Stimulated activated CD4-positive, alpha-beta T cell treated with anti-CD3 and anti-CD28 coated beads, Interleukin-12 subunit alpha, Interleukin-12 subunit beta, amount 100 ng/mL, for 24 hours (primary cell): ENCODE data around the gene STMP1.

Experiments
- DNase-seq, 2 experiments: peaks; one replicate each; pipeline ENCODE4 v3.0.0-alpha.2; 2020; ENCODE audit warnings: low read depth in 2 of 2

The STMP1 gene

DNA sequence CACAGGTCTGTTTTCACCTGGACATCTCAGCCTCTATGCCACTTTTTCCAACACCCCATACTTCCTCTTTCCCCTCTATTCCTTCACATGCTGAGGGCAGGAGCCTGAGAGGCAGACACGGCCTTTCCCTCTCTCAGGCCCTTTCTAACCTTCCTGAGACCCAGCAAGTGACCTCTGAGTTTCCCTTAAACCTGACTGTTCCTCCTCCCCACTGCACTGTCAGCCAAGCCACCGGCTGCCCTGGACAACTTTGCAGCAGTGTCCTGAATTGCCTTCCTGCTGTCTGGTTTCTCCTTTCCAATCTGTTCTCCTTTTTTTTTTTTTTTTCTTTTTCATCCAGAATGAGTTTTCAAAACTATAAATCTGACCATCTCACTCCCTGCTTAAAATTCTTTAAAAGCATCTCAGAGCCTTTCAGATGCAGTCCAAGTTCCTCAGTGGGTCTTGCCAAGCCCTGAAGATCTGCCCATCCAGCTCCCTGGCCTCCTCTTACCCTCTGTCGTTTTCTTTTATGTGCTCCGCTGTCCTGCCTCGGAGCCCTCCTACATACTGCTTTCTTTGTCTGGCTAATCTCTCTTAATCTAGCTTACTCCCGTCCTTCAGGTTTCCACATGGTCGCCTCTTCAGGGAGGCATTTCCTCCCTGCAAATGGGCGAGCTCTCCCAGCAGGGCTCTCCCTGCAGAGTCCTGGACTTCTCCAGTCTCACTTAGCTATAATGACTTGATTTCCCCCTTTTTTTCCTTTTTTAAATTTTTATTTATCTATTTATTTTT is 35.1 kb downstream of the STMP1 start:
- DNase-seq: no peak

DNA sequence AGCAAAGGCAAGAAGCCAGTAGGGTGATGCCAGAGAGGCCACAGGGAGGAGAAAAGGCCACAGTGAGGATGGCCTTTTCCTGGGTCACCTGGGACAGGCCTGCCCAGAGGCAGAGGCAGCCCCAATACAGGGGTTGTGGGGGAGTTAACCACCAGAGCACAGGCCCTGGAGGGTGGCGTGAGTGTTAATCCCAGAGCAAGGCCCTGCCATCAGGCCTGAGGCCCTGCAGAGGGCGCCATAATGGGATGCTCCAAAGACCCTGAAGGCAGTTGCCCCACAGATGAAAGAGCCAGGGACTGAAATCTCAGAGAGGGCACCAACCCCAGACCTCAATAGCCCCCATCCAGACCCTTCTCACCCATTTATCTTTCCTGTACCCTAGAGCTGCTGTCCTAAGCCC is 41.8 kb downstream of the STMP1 start:
- no peak for DNase-seq

DNA sequence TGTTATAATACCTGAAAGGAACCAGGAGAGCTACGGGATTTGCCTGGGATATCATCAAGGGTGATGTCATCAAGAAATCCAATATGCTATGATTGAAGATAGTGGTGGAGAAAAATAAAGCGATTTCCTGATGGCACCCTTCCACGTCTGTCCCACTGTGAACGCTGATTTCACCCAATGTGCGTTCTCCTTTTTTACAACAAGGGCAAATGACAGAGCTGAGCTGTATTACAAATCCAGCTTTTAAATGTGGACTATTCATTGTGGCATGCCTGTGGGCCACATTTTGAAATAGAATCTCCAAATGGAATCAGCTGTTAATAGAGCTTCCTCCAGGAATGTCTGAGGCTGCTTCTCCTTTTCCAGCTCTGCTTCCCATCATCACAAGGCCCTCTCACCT is 42.4 kb downstream of the STMP1 start:
- DNase-seq: no peak

DNA sequence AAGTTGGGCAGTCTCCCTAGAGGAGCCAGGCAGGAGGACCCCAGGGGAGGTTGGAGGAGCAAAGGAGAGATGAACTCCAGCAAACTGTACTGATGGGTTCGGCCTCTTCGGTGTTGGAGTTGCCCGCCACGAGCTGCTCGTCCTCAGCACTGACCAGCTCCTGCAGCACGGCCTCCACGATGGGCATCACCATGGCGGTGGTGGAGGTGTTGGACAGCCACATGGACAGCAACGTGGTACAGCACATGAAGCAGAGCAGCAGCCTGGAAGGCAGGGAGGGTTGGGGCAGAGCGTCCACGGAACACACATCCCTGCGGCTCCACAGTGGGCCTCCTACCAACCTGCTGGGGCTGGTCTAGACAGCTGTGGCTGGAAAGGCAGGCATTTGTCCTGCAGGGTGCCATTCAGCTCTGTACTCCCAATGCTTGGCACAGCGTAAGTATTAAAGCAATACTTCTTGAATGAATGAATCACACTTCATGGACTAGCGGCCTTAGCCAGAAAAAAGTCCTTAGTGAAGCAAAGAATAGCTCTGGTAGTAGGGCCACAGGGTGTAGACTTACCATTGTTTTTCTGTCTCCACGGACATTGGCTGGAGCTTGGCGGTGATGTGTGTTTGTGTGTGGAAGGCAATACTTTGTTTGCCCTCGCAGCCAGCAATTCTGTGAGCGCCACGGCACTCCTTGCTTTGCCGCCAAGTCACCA is 43.9 kb downstream of the STMP1 start:
- DNase-seq: no peak

DNA sequence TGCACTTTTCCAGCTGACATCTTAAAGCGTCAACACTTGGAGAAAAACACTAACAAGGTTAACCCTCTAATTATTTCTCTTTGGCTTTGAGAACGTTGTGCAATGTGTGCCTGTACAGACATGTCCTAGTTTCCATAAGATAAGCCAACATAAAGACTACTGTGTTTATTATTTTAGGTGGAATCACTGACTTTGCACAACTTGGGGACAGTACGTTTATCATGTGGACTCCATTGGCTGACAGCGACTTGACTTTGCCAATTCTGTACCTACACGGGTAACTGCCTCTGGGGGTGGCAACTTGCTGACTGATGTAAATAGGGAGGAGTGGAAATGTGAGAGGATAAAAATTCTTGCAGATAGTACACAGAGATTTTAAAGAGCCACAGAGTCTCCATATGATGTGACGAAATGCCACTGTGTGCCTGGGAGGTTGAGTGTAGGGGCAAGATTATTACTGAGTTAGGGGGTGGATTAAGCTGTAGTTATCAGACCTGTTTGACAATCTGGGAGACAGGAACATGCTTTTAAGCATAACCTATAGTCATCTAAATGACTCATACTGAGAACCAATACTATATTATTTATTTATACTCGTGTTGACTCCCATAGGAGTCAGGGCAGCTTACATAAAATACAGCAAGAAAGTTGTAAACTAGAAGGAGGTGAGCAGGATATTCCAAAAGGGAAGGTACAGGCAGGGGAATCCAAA is 44.7 kb downstream of the STMP1 start:
- no peak for DNase-seq

DNA sequence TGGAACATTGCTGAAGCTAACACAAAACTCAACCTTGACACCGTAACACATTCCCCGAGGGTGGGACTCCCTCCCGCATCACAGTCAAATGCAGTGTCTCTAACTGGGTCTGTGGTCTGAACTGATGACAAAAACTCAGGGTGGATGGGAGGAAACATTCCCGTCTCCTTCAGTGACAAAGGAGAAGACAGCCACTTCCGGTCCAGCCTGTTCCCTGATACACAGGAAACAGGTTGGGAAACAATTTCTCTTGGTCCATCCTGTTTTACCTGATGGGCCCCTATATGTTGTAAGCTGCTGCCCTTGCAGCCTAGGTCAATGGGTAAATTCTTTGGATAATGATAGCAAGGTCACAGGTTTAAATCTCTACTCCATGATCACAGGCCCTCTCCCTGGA is 45.3 kb downstream of the STMP1 start:
- no peak for DNase-seq

DNA sequence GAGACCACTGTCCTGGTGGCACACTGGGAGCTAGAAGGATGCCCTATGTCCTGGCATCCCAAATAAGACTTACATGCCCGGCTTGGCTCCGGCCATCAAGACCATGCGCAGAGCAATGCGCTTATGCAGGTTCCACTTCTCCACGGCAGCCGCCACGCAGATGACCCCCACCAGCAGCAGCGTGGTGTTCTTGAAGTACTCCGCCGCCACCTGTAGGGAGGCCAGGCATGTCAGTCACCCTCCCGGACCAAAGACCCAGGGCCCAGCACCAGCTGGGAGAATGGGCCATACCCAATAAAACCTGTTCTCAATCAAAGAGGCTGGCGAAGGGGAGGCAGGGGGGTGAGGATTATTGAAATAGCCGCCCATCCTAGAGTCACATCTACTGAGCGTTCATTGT is 45.7 kb downstream of the STMP1 start:
- no peak for DNase-seq

DNA sequence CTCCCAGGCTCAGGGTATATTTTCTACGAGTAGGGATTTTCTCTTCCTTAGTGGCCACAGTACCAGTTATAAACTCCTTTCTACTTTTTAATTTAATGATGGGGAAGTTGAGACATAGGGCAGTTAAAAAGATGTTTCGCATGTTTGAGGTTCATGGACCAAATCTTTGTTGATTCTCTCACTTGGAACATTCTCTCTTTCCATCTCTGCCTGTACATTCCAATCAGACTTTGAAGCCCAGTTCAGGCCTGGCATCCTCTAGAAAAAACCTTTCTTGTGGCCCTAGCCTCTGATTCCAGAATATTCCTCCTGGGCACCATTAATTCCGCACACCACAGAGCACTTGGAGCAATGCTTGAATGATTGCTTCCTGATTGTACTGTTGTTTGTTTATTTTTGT is 47.2 kb downstream of the STMP1 start:
- DNase-seq: no peak

DNA sequence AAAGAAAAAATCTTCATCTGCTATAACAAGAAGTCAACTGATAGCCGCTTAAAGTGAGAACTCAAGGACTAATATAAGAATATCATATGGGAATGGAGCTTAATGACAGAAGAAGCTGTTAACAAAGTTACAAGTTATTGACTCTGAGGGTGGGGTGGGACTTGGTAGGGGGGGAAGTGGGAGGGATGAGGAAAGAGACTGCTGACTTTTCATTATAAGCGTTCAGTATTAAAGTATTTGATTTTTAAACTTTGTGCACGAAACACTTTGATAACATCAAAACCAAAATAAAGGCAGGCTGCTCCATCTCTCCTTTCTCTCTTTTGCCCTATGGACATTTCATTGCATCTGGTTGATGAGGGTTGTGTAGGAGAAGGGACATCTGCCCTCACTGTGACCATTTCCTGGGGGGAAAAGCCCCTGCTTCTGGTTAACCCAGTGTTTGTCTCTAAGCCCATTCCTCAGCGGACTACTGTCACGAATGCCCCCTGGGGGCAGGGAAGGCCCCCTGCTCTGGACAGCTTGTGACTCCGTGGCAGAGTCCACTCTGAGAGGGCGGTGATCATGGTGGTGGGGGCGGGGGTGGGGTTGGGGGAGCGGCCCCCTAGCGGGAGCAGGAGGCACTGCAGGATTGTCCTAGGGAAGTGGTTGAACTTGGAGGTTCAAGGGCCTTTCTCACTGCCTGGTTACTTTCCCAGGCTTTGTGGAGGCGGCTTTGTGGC is 48.3 kb downstream of the STMP1 start:
- no peak for DNase-seq

DNA sequence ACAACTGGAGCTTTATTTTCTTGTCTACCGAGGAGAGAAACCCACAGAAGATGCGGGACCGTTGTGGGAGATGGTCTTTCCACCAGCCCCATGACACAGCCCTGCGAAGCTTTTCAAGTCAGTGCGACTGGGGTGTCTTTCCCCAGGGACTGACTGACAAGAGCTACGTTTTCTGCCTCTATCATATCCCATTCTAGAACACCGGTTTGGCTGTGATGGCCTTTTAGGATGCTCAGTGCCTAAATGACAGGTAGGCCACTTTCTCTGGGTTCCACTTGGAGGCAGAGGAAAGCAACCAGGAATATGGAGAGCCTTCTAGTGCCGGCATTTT is 48.8 kb downstream of the STMP1 start:
- no peak for DNase-seq

DNA sequence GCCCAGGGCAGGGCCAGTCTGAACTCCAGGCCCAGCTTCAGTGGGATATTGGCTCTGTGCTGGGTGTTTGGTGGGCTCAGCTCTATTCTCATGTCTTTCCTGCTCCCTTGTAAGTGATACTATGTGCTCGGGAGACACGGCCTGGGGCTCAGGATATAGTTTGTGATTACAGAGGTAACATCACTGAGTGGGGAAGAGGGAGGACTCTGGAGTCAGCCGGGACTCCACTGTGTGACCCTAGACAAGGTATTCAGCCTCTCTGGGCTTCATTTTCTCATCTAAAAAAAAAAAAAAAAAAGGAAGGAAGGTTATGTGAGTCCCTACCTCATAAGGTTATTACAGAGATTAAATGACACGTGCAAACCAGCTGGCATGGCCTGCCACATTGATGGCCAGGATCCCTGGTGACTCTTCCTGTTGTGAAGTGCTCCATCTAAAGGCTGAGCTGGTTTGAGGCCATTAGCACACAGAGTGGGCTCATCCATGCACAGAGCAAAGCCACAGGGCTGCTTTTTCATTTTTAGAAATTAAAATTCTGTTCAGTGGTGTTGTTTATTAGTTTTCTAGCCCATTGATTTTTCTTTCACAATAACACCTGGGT is 50.0 kb downstream of the STMP1 start:
- no peak for DNase-seq

DNA sequence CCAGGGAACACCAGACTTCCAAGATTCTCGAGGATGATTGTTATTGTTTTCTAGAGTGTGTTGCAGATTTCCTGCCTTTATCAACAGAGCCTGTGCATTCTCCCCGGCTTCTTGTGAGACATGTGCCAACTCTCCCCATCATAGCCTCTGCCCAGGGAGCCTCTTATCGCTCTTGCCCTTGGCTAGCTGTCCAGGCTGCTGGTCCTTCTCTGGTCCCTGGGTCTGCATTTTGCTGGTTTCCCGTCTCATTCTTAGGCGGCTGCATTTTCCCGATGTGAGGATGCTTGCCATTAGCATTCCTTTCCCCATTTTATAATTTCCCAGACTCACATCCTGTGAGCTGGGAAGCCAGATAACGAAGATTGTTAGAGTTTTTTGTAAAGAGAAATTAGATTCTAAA is 50.5 kb downstream of the STMP1 start:
- no peak for DNase-seq

DNA sequence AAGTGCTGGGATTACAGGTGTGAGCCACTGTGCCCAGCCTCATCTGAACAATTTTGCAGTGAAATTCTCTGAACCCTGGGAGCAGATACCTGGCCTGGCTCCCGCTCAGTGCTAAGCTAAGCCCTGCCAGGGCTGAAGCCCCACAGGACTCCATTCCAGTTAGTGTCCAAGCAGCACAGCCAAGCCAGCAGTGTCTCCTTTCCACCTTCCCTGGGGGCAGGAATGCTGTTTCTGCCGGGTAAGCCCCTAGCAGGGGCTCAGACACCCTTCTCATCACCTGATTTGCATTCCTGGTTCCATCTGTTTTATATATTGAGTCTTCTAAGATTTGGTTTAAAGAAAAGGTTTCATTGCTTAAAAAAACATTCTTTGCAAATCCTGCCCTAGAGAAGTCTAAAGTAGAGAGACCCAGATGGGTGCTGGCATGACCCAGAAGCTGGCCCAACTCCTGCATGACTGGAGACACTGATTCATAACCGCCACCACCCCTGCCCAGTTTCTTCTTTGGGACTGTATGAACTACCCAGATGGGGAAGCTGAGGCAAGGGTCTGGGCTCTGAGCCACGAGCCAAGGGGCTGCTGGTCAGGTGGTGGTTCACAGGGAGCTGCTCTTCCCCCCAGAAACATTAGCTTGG is 51.6 kb downstream of the STMP1 start:
- DNase-seq: no peak

DNA sequence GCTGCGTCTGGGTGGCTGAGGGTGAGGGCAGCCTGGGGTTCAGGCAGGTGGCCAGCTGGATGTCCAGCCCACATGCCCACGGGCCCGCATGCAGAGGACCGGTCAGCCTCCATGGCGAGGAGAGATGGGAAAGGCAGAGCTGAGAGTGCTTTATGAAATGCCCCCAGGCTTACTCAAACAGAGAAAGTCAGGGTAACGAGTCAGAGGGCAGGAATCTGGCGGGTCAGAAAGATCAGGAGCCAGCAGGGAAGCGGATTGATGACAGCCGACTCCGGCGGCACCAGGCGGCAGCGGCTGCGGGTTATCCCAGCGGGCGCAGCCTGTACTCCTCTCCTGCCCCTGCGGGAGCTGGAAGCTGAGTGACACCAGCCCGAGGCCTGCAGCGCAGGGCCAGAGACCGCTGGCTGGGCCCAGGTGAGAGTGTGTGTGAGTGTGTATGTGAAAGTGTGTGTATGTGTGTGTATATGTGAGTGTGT is 52.3 kb downstream of the STMP1 start:
- DNase-seq: no peak

DNA sequence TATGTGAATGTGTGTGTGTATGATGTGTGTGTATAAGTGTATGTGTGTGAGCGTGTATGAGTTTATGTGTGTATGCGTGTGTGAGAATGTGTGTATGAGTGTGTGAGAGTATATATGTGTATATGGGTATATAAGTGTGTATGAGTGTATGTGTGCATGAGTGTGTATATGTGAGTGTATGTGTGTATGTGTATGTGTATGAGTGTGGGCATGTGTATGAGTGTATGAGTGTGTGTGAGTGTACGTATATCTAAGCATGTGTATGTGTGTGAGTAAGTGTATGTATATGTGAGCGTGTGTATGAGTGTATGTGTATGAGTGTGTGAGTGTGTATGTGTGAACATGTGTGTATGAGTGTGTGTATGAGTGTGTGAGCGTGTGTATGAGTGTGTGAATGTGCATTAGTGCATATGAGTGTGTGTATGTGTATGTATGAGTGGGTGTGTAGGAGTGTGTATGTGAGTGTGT is 52.8 kb downstream of the STMP1 start:
- no peak for DNase-seq

DNA sequence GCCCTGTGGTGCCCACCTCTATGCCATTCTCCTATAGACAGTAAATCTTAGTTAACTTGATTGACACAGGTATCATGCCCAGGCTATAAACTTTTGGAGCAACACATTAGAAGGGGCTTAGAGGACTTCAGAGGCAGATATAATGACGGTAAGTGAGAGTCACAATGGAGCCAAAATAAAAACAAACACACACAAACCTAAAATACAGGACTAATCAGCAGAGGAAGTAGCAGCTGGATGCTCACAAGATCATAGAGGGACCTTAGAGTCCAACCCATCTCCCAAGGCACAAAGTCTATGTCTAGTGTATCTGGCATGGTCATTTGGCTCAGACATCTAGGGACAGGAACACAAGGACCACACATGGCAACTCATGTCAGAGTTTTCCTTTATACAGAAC is 53.4 kb downstream of the STMP1 start:
- DNase-seq: no peak

DNA sequence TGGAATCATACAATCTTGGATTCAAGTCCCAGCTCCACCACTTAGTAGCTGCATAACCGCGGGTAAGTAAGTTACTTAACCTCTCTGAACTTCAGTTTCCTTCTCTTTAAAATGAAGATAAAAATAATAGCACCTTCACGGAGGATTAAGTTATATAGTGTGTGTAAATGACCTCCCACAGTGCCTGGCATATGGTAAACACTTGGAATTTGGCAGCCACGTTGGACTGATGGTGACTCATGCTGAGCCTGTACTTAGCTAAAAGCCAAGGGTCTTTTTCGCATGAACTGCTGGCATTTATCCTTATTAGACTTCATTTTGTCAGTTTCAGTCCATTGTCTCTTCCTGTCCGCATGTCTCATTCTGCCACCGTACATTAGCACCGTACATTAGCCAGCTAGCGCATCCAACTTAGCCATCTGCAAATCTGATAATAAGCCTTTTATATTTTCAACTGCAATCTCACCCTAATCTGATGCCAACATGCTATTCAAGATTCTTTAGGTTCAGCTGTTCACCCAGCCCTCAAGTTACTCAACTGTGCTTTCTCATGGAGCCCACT is 54.4 kb downstream of the STMP1 start:
- DNase-seq: no peak

DNA sequence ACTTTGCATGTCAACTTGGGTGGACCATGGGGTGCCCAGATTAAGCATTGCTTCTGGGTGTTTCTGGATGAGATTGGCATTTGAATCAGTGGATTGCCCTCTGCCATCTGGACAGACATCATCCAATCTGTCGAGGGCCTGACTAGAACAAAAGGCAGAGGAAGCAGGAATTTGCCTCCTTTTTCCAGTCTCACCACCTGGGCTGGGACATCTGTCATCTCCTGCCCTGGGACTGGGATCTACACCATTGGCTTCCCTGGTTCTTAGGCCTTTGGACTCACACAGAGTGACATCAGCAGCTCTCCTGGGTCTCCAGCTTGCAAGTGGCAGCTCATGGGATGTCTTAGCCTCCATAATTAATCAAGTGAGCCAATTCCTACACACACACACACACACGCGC is 55.4 kb downstream of the STMP1 start:
- no peak for DNase-seq

DNA sequence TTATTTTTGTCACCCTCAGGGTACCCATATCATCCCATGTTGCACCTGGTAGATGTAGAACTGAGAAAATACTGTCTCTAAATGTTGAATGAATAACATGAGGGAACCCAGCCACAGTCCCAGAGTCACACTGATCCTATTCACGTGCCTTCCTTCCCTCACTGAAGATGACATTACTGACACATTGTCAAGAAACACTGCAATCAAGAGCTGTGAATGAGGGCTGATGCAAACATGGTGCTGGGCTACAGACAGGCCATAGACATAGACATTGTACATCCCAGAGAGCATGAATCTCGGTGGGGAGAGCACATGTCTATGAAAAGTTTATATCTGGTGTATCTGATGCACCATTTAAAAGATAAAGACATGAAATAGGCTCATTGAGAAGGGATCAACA is 55.9 kb downstream of the STMP1 start:
- DNase-seq: no peak

DNA sequence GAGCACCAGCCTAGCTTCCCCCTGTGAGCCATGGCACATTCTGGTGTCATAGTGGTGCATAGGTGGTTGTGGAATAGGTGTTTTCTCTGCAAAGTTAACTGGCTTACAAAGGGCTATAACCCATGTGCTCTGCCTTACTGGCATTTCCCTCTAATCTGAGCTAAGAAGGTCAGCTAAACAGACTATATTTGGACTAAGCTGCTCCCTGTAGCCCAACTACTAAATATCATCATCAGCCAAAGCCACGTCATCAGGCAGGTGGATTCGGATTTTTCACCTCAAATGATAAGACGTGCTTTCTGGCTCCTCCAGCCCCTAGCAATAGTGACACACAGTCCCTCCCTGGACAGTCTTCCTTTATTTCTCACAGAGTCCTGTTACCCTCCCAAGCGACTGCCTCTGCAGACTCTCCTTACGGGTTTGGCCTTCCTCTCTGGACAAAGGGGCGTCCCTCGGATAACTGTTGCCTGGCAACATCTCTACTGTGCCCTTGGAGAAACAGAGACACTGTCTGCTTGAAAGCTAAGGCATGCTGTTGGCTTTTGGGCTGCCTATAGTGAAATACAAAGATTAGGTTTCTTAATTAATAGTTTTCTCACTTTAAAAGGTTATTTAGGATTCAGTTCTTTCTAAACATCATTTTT is 56.6 kb downstream of the STMP1 start:
- no peak for DNase-seq
